WI38 (cell line): ENCODE results near the gene RNF150.

ENCODE experiments used
- H3K4me3 ChIP-seq: 2 replicates; pipeline ENCODE4 v1.5.1; 2011; ENCODE audit warnings: low read depth, mild to moderate bottlenecking, control low read depth, low read length
- TF ChIP-seq, protein P1 (sequence below): IDR thresholded peaks from 2 replicates; pipeline ENCODE4 v1.5.1; 2012; ENCODE audit warnings: low read depth, mild to moderate bottlenecking, control low read depth, low read length

The RNF150 gene

DNA sequence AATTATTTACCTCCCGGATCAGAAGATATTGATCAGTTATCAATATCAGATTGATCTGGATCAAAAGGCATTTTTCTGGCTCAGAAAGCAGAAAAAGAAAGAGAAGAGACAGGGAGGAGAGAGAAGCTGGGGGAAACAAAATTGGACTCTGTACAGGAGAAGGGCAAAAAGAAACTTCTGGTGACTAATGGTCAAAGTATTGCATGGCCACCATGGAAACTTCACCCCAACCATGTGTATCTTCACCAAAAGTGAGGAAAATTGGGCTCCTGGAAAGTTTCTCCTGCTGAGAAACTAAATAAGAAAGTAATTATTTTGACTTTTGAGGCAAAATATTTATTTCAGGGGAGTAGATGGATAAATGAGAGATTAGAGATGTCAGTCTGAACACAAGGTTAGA lies 33.9 kb downstream of the RNF150 start:
- TF ChIP-seq, protein P1, sequence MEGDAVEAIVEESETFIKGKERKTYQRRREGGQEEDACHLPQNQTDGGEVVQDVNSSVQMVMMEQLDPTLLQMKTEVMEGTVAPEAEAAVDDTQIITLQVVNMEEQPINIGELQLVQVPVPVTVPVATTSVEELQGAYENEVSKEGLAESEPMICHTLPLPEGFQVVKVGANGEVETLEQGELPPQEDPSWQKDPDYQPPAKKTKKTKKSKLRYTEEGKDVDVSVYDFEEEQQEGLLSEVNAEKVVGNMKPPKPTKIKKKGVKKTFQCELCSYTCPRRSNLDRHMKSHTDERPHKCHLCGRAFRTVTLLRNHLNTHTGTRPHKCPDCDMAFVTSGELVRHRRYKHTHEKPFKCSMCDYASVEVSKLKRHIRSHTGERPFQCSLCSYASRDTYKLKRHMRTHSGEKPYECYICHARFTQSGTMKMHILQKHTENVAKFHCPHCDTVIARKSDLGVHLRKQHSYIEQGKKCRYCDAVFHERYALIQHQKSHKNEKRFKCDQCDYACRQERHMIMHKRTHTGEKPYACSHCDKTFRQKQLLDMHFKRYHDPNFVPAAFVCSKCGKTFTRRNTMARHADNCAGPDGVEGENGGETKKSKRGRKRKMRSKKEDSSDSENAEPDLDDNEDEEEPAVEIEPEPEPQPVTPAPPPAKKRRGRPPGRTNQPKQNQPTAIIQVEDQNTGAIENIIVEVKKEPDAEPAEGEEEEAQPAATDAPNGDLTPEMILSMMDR: no peak
- no peak overlapping the region for H3K4me3 ChIP-seq

DNA sequence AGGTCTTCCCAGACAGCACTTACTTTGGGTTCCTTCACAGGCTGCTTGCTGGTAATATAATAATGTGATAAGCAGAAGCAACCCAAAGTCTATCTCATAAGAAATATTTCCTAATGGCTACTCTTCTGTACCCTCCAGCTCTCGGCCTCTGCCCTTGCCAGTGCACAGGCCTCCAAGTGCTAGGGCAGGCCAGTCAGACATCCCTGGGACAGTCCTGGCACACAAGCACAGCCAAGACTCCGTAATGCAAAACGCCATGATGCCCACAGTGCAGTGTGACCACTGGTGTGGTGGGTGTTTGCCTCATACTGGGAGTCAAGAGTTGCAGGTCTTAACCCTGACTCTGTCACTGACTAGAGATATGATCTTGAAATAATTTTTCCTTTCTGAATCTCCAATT lies 35.1 kb downstream of the RNF150 start:
- no peak overlapping the region for H3K4me3 ChIP-seq

DNA sequence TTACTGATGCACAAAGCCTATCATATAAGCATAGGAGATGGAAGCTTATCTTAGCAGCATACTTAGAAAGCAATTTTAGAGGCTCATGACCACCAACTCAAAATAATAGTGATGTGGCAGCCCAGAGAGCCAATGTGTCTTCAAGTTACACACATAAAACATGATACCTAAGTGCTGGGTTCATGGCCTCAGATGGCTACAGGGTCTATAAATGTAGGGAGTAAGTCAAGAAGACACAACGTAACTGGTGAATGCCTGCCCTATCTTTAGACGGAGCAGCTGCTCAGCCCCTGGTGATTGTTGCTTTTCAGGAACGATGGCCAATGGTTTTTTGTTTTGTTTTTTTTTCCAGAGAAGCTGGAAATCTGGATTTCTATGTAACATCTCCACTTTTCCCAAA lies 42.8 kb downstream of the RNF150 start:
- H3K4me3 ChIP-seq: no peak overlapping the region
- TF ChIP-seq, protein P1: no peak

More for the DNA sequence above, 35.1 kb downstream of the RNF150 start:
- TF ChIP-seq, protein P1: no peak

DNA sequence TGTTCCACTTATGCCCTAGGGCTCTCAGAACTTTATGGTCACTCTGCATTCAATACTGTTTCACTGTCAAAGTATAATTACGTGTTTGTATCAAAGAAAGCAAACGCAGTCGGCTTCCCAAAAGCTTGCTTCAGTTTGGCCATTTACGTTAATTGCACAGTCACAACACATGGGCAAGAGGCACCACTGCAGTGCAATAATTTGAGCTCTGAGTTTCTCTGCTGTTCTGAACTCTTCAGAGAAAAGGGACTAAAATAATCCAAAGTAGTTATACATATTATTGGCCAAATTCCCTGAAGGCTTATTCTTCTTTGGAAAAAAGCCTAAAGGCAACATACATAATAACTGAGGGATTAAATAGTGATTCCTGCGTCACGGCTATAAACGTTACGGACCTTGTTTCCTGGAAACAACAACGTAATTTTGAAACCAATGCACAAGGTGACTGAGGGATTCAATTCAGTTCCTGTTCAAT lies 51.3 kb downstream of the RNF150 start:
- TF ChIP-seq, protein P1: no peak
- H3K4me3 ChIP-seq: no peak overlapping the region

DNA sequence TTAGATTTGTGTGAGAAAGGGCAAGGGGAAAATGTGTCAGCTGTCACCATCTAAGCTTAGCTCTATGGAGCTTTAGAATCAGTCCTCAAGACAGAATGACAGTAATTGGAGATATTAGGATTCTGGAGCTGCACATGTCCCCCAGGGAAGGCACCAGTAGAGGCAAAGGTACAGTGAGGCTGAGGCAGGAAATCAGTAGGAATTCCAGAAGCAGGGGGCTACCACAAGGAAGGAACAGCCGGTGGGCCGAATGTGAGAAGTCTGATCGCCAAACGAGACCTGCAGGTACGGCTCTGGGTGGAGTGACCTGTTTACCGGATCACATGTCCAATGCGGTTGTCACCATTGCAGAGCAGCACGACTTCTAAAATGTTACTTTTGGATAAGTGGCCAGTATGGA lies 52.6 kb downstream of the RNF150 start:
- no peak overlapping the region for H3K4me3 ChIP-seq
- TF ChIP-seq, protein P1: no peak

DNA sequence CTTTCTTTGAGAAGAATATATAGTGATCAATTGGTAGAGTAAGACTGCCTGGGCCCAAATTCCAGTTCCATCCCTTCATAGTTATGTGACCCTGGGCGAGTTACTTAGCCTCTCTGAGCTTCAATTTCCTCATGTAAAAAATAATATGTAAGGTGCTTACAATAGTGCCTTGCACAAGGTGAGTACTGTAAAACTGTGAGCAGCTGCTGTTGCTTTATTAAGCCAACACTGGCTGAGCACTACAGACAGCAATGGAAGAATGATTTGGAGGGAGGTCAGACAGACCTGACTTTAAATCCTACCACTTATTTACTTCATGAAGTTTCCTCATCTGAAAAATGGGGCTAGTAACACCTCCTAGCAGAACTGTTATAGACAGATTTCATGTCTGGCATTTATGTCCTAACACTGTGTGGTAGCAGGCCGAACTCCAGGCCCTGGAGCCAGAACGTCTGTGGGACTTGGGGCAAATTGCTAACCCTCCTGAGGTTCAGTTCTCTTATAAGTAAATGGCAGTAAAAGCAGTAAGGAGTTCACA lies 53.8 kb downstream of the RNF150 start:
- TF ChIP-seq, protein P1: no peak
- H3K4me3 ChIP-seq: no peak overlapping the region

DNA sequence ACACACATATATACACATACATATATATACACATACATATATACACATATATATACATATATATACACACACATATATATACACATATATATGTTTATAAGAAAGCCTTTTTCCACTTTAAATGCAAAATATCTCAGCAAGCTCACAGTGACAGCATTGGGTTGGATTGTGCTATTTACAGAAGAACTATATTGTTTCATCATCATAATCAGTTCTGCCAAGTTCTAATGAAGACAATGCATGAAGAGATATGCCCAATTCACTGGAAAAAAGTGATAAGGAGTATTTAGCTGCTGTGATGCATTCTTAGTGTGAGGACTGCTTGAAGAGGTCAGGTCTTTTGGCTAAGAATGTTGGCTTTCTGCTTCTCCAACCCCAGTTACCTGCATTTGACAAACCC lies 54.4 kb downstream of the RNF150 start:
- TF ChIP-seq, protein P1: no peak
- H3K4me3 ChIP-seq: no peak overlapping the region
